GM23248 (cell line): ENCODE measurements around the gene UVRAG.

ENCODE experiments used
- EZH2 ChIP-seq: fragments of 200-600 bp; sonication (generic); IDR thresholded peaks from 2 replicates; pipeline ENCODE4 v1.6.1; 2018; ENCODE audit warnings: antibody characterized with exemption, mild to moderate bottlenecking; ENCODE audit not compliant: insufficient read depth, poor library complexity, severe bottlenecking
- EZH2phosphoT487 ChIP-seq: fragments of 200-600 bp; sonication (generic); IDR thresholded peaks from 2 replicates; pipeline ENCODE4 v1.6.1; 2018; ENCODE audit warnings: antibody characterized with exemption, moderate library complexity, mild to moderate bottlenecking, low read depth; ENCODE audit not compliant: insufficient read depth

GRCh38 chr11:76067099-76067498, 252.1 kb downstream of the UVRAG start:
- TF ChIP-seq EZH2phosphoT487 (no peak), EZH2 (no peak)
